Measurements from ENCODE around the gene GRAP. TPM values are rescaled to one million over a fixed set of nuclear protein-coding genes. Genes with fewer than 3 reads are reported as not detected.

The GRAP gene
- total and polyA plus RNA-seq, 10 of the 15 experiments (the other 5 are each of a cell fraction or from before 2014, with no cell fraction given): 0.58 to 78.3 (median 36.6) TPM

DNA sequence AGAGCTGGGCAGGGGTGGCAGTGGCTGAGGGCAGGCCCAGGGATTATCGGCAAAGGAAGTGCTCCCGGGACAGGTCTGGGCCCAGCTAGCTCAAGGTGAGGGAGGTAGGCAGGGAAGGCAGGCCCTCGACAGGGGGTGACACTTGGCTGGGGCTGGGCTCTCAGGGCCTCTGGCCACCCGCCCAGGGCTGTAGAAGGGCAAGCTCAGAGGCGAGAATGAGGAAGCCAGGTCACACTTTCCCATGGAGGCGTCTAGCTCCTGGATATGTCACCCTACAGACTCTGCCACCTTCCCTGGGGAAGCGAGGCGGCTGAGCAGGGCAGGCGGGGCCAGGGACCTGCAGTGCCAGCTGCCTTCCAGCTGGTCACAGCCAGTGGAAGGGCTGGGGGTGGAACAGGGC, 61.3 kb downstream of the GRAP start:
- H3K4me3 ChIP-seq: no peak overlapping the region
- H3K9ac ChIP-seq (ENCODE audit: control insufficient read depth, insufficient read depth, low read length): no peak overlapping the region
- in situ Hi-C loops (cut with MboI): no loop called here
- peaks cover 0 to 13% of the 10 kb centered on the region in 2 experiments; a peak in 3 of 4 replicates for H3K36me3 ChIP-seq (ENCODE audit: control insufficient read depth in 2 of 2, insufficient read depth in 2 of 2, low read length in 1 of 2)
- POLR2A ChIA-PET: no interaction called here
- no peaks in the 10 kb centered on the region for H3K79me2 ChIP-seq (ENCODE audit: control insufficient read depth, insufficient read depth, low read length)
- 96% methylated on average over 9 of the region's 9 CpGs for WGBS (ENCODE audit: insufficient coverage, insufficient replicate concordance, low lambda C conversion rate, missing lambda C conversion rate)
- ATAC-seq (no peak), DNase-seq (ENCODE audit: low read depth, low spot score) (no peak), FAIRE-seq (no peak)
- H3K27ac ChIP-seq (ENCODE audit: control insufficient read depth, insufficient read depth): no peak overlapping the region
- no peak for TF ChIP-seq YY1 (IDR thresholded peaks at IDR 0.05; ENCODE audit: low read depth, low read length)
- no peak for TF ChIP-seq MTA3 (IDR thresholded peaks at IDR 0.05; ENCODE audit: borderline replicate concordance, low read length)
- TF ChIP-seq, protein P1, sequence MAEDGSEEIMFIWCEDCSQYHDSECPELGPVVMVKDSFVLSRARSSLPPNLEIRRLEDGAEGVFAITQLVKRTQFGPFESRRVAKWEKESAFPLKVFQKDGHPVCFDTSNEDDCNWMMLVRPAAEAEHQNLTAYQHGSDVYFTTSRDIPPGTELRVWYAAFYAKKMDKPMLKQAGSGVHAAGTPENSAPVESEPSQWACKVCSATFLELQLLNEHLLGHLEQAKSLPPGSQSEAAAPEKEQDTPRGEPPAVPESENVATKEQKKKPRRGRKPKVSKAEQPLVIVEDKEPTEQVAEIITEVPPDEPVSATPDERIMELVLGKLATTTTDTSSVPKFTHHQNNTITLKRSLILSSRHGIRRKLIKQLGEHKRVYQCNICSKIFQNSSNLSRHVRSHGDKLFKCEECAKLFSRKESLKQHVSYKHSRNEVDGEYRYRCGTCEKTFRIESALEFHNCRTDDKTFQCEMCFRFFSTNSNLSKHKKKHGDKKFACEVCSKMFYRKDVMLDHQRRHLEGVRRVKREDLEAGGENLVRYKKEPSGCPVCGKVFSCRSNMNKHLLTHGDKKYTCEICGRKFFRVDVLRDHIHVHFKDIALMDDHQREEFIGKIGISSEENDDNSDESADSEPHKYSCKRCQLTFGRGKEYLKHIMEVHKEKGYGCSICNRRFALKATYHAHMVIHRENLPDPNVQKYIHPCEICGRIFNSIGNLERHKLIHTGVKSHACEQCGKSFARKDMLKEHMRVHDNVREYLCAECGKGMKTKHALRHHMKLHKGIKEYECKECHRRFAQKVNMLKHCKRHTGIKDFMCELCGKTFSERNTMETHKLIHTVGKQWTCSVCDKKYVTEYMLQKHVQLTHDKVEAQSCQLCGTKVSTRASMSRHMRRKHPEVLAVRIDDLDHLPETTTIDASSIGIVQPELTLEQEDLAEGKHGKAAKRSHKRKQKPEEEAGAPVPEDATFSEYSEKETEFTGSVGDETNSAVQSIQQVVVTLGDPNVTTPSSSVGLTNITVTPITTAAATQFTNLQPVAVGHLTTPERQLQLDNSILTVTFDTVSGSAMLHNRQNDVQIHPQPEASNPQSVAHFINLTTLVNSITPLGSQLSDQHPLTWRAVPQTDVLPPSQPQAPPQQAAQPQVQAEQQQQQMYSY (CRISPR knock-in tag; IDR thresholded peaks at IDR 0.05): no peak
- no peak for TF ChIP-seq CREM (IDR thresholded peaks at IDR 0.05; ENCODE audit: low read depth)
- no peak for TF ChIP-seq SPI1 (IDR thresholded peaks at IDR 0.05; ENCODE audit: borderline replicate concordance, insufficient read depth, low read depth, low read length)
- TF ChIP-seq HCFC1 (IDR thresholded peaks at IDR 0.05; ENCODE audit: low read length): no peak
- TF ChIP-seq SP1 (IDR thresholded peaks at IDR 0.05; ENCODE audit: low read depth, low read length): no peak
- TF ChIP-seq, protein P2, sequence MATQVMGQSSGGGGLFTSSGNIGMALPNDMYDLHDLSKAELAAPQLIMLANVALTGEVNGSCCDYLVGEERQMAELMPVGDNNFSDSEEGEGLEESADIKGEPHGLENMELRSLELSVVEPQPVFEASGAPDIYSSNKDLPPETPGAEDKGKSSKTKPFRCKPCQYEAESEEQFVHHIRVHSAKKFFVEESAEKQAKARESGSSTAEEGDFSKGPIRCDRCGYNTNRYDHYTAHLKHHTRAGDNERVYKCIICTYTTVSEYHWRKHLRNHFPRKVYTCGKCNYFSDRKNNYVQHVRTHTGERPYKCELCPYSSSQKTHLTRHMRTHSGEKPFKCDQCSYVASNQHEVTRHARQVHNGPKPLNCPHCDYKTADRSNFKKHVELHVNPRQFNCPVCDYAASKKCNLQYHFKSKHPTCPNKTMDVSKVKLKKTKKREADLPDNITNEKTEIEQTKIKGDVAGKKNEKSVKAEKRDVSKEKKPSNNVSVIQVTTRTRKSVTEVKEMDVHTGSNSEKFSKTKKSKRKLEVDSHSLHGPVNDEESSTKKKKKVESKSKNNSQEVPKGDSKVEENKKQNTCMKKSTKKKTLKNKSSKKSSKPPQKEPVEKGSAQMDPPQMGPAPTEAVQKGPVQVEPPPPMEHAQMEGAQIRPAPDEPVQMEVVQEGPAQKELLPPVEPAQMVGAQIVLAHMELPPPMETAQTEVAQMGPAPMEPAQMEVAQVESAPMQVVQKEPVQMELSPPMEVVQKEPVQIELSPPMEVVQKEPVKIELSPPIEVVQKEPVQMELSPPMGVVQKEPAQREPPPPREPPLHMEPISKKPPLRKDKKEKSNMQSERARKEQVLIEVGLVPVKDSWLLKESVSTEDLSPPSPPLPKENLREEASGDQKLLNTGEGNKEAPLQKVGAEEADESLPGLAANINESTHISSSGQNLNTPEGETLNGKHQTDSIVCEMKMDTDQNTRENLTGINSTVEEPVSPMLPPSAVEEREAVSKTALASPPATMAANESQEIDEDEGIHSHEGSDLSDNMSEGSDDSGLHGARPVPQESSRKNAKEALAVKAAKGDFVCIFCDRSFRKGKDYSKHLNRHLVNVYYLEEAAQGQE (IDR thresholded peaks at IDR 0.05; ENCODE audit: low read depth, low read length): no peak
- TF ChIP-seq PAX5 (IDR thresholded peaks at IDR 0.05; ENCODE audit: borderline replicate concordance, low read depth, low read length): no peak
- no peak for TF ChIP-seq FOXK2 (IDR thresholded peaks at IDR 0.05)
- TF ChIP-seq BACH1 (IDR thresholded peaks at IDR 0.05; ENCODE audit: borderline replicate concordance): no peak
- no peak for TF ChIP-seq KAT2A (conservative IDR thresholded peaks at IDR 0.05; ENCODE audit: control insufficient read depth, low read depth, low read length)
- no peak for TF ChIP-seq MEF2B (IDR thresholded peaks at IDR 0.05; ENCODE audit: partially characterized antibody, poor library complexity, severe bottlenecking)
- TF ChIP-seq NFXL1 (IDR thresholded peaks at IDR 0.05; ENCODE audit: borderline replicate concordance): no peak
- no peak for TF ChIP-seq POLR2AphosphoS5 (IDR thresholded peaks at IDR 0.05; ENCODE audit: low read length)
- TF ChIP-seq TCF3 (IDR thresholded peaks at IDR 0.05; ENCODE audit: borderline replicate concordance, insufficient read depth, low read depth, low read length): no peak
- TF ChIP-seq POLR2AphosphoS2 (IDR thresholded peaks at IDR 0.05; ENCODE audit: low read depth, low read length): no peak
- H3K4me2 ChIP-seq (ENCODE audit: control insufficient read depth, insufficient read depth): no peak overlapping the region
- no peaks in the 10 kb centered on the region for H4K20me1 ChIP-seq (ENCODE audit: control insufficient read depth, insufficient read depth)
- H3K4me1 ChIP-seq (ENCODE audit: control insufficient read depth, insufficient read depth, low read length): no peaks in the 10 kb centered on the region
- no peaks in the 10 kb centered on the region for H3K27me3 ChIP-seq (replicated peaks in 1 of 2; ENCODE audit: control insufficient read depth in 2 of 2, insufficient read depth in 2 of 2, low read length in 1 of 2)
- H2AFZ ChIP-seq (ENCODE audit: control insufficient read depth, low read depth, low read length): no peak overlapping the region
- RAD21 ChIA-PET (ENCODE audit: unreplicated experiment): interaction anchor here (0.9 kb wide), 1 partner anchor 19 kb away, joined by 3 read pairs; the partner anchor contains the start of gene FAM83G
- intact Hi-C loops (cut with micrococcal nuclease; ENCODE audit: unreplicated experiment): no loop called here
- no peaks in the 10 kb centered on the region for H3K9me3 ChIP-seq (replicated peaks; ENCODE audit: control insufficient read depth, insufficient read depth, low read length)
- BruUV-seq (replicated peaks): no TSS peak
- SMC1A ChIA-PET (ENCODE audit: uncharacterized antibody, unreplicated experiment): no interaction called here
- CTCF ChIA-PET: interaction anchor here (0.6 to 1.0 kb wide), 4 partner anchors 11 to 284 kb away, joined by 3 to 4 read pairs (median 3); no protein-coding TSS in a partner anchor
